Adrenal gland (tissue), 19 donors: ENCODE results near the gene NAMPT. TPM values are rescaled to one million over a fixed set of nuclear protein-coding genes. Genes with fewer than 3 reads are reported as not detected.
A peak's percentile ranks its signal among the peaks of the same experiment; 100 is the strongest.

Experiments used
- DNase-seq, 7 donors: peaks; one replicate each; pipeline ENCODE4 v3.0.0-alpha.2; 2019 to 2020
- H3K27ac ChIP-seq, 5 donors: fragments of 200-600 bp; sonication (generic) in 4 of 5; 1 replicate in 3 of 5; 2 replicates in 2 of 5; pipeline versions ENCODE4 v1.5.1 to v1.8.0; 2016 to 2020; ENCODE audit warnings: mild to moderate bottlenecking in 1 of 5
- H3K27me3 ChIP-seq: fragments of 200-600 bp; 2 replicates; pipeline ENCODE4 v1.8.0; 2021
- H3K36me3 ChIP-seq, 2 donors: fragments of 200-600 bp; replicated peaks in 1 of 2; 1 replicate in 1 of 2; 2 replicates in 1 of 2; pipeline versions ENCODE4 v1.5.1 to v1.8.0; 2018 to 2022
- H3K4me1 ChIP-seq, 2 donors: fragments of 200-600 bp; replicated peaks in 1 of 2; 1 replicate in 1 of 2; 2 replicates in 1 of 2; pipeline versions ENCODE4 v1.5.1 to v1.8.0; 2018 to 2021
- H3K4me3 ChIP-seq, 4 donors: fragments of 200-600 bp; sonication (generic) in 3 of 4; one replicate each; pipeline ENCODE4 v1.5.1; 2016 to 2018
- H3K9me3 ChIP-seq, 3 donors: fragments of 200-600 bp; sonication (generic) in 1 of 3; replicated peaks in 1 of 3; 1 replicate in 2 of 3; 2 replicates in 1 of 3; pipeline versions ENCODE4 v1.5.1 to v1.8.0; 2016 to 2021
- POLR2A ChIP-seq, 2 donors: fragments of 450-650 bp; IDR thresholded peaks; one replicate each; pipeline ENCODE4 v1.6.1; 2017; ENCODE audit warnings: antibody characterized with exemption in 2 of 2, mild to moderate bottlenecking in 2 of 2, moderate library complexity in 1 of 2
- WGBS, 4 donors: extraction: QIAGEN DNeasy Blood & Tissue Kit in 2 of 4; methylation state at CpG; one replicate each; pipeline versions ENCODE4 v1.1.5 to v1.1.7; 2013 to 2017; 5-methylcytosine and 5-hydroxymethylcytosine counted together
- intact Hi-C, 2 donors: fragments of 100-400 bp; cut with DNase I; formaldehyde crosslinking; loops; one replicate each; pipeline versions ENCODE4 v1.14.1 to v1.15.0; 2022 to 2023
- long read RNA-seq, 10 donors: library from polyadenylated mRNA in 3 of 10; unstranded in 2 of 10; stranded (forward) in 1 of 10; transcript quantifications; one replicate each; pipeline ENCODE4 v2.0.0 and lab custom pipeline, GENCODE V29; 2021 to 2026
- polyA plus RNA-seq, 3 donors: library from polyadenylated mRNA; stranded (reverse); fragments of 200-250 nt in 2 of 3; fragments of 350-450 nt in 1 of 3; fragmentation: Illumina TruSeq in 1 of 3; extraction: RNeasy Lipid Tissue Mini Kit (QIAGEN cat#74804) in 1 of 3; gene quantifications; one replicate each; pipeline ENCODE4 v1.2.3, GENCODE V29; 2013 to 2014
- total RNA-seq, 9 donors: library from RNA; depleted of rRNA in 4 of 9; stranded (reverse); fragments of >200 nt in 4 of 9; fragments of 120-200 nt in 1 of 9; fragmentation: NEBNext Ultra II Directional in 1 of 9; extraction: Animal tissue kit (Norgen Biotek cat#: 25700) in 1 of 9; gene quantifications; one replicate each; pipeline versions ENCODE4 v1.1.0 to v1.2.4, GENCODE V29; 2013 to 2023
- TF ChIP-seq, protein P1 (sequence below), 6 experiments: fragments of 450-650 bp in 4 of 6; fragments of 200-600 bp in 2 of 6; sonication (generic) in 1 of 6; IDR thresholded peaks; 1 replicate in 5 of 6; 2 replicates in 1 of 6; pipeline versions ENCODE4 v1.5.1 to v1.8.0; 2016 to 2021; ENCODE audit warnings: antibody characterized with exemption in 6 of 6, mild to moderate bottlenecking in 2 of 6, moderate library complexity in 1 of 6
- donor health status: healthy with polysubstance abuse.
- donor health status: Bipolar disorder and iron deficiency.
- donor health status: DM: yes; HTN: yes; CAD: no.
- donor health status: DM: no; HTN: no; CAD: no.
- donor health status: DM: no; HTN: no; CAD: no.
- donor health status: DM: yes; HTN: yes; CAD: no.

NAMPT gene
- total RNA-seq (100 to 1,000 TPM in 8 of 9 donors, 10 to 100 TPM in 1; 98.4 to 250 (median 144) TPM), polyA plus RNA-seq (100 to 1,000 TPM in 1 of 3 donors, 10 to 100 TPM in 2; 21.7 to 482 (median 43.3) TPM)
- long read RNA-seq, donor 1, full-length matches to known transcripts = 35 of 35 reads
- long read RNA-seq, donor 1, partial matches to known transcripts = 0 of 35 reads
- long read RNA-seq, donor 1, other reads (novel, unspliced or antisense) = 0 of 35 reads
- long read RNA-seq, donor 2, full-length matches to known transcripts = 29 of 35 reads
- long read RNA-seq, donor 2, partial matches to known transcripts = 6 of 35 reads
- long read RNA-seq, donor 2, other reads (novel, unspliced or antisense) = 0 of 35 reads
- long read RNA-seq, donor 3, full-length matches to known transcripts = 21 of 21 reads
- long read RNA-seq, donor 3, partial matches to known transcripts = 0 of 21 reads
- long read RNA-seq, donor 3, other reads (novel, unspliced or antisense) = 0 of 21 reads
- long read RNA-seq, donor 4, full-length matches to known transcripts = 32 of 43 reads
- long read RNA-seq, donor 4, partial matches to known transcripts = 3 of 43 reads
- long read RNA-seq, donor 4, other reads (novel, unspliced or antisense) = 8 of 43 reads
- long read RNA-seq, donor 5, full-length matches to known transcripts = 89 of 107 reads
- long read RNA-seq, donor 5, partial matches to known transcripts = 5 of 107 reads
- long read RNA-seq, donor 5, other reads (novel, unspliced or antisense) = 13 of 107 reads
- long read RNA-seq, donor 6, full-length matches to known transcripts = 18 of 20 reads
- long read RNA-seq, donor 6, partial matches to known transcripts = 0 of 20 reads
- long read RNA-seq, donor 6, other reads (novel, unspliced or antisense) = 2 of 20 reads
- long read RNA-seq, donor 7, full-length matches to known transcripts = 9 of 9 reads
- long read RNA-seq, donor 7, partial matches to known transcripts = 0 of 9 reads
- long read RNA-seq, donor 7, other reads (novel, unspliced or antisense) = 0 of 9 reads
- long read RNA-seq, donor 8, full-length matches to known transcripts = 32 of 39 reads
- long read RNA-seq, donor 8, partial matches to known transcripts = 7 of 39 reads
- long read RNA-seq, donor 8, other reads (novel, unspliced or antisense) = 0 of 39 reads
- long read RNA-seq, donor 9, full-length matches to known transcripts = 24 of 24 reads
- long read RNA-seq, donor 9, partial matches to known transcripts = 0 of 24 reads
- long read RNA-seq, donor 9, other reads (novel, unspliced or antisense) = 0 of 24 reads
- long read RNA-seq, donor 10, full-length matches to known transcripts = 9 of 9 reads
- long read RNA-seq, donor 10, partial matches to known transcripts = 0 of 9 reads
- long read RNA-seq, donor 10, other reads (novel, unspliced or antisense) = 0 of 9 reads

DNA sequence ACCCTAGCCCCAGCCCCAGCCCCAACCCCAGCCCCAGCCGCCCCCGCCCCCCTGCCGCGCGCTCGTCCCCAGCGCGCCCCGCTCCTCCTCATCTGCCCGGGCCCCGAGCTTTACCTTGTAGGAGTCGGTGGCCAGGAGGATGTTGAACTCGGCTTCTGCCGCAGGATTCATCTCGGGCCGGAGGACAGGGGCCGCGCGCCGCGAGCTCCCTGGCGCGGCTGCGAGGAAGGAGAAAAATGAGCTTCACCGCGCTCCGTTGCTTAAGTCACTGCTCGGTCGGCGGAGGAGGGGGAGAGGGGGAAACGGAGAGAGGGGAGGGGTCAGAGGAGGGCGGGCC, at the start of gene NAMPT:
Gene NAMPT, minus strand, starts transcription at position 270 of the 337 bp plus-strand sequence. Its CDS starts 99 bp downstream, at position 171.
- TF ChIP-seq POLR2A (IDR thresholded peaks at IDR 0.05) = peak; percentile 83 to 86
- TF ChIP-seq, protein P1, sequence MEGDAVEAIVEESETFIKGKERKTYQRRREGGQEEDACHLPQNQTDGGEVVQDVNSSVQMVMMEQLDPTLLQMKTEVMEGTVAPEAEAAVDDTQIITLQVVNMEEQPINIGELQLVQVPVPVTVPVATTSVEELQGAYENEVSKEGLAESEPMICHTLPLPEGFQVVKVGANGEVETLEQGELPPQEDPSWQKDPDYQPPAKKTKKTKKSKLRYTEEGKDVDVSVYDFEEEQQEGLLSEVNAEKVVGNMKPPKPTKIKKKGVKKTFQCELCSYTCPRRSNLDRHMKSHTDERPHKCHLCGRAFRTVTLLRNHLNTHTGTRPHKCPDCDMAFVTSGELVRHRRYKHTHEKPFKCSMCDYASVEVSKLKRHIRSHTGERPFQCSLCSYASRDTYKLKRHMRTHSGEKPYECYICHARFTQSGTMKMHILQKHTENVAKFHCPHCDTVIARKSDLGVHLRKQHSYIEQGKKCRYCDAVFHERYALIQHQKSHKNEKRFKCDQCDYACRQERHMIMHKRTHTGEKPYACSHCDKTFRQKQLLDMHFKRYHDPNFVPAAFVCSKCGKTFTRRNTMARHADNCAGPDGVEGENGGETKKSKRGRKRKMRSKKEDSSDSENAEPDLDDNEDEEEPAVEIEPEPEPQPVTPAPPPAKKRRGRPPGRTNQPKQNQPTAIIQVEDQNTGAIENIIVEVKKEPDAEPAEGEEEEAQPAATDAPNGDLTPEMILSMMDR (IDR thresholded peaks at IDR 0.05) = no peak
- Histone ChIP-seq H3K4me3 (peak within 1 kb of the TSS in 3 of 4 donors; percentile 72 to 95 (median 85)), H3K9me3 (no peaks in the 10 kb centered on the region), H3K27ac (peak within 1 kb of the TSS; percentile 91 to 99 (median 97)), H3K27me3 (no peaks in the 10 kb centered on the region), H3K36me3 (no peaks in the 10 kb centered on the region), H3K4me1 (peaks cover 21 to 38% of the 10 kb centered on the region in 2 donors)
- intact Hi-C loops = loop anchor here in 1 of 2 donors (10.0 kb wide), 1 partner anchor 140 kb away; no protein-coding TSS in a partner anchor
- DNase-seq = no peak
- WGBS, 4 donors = 0 to 1% (median 0%) methylated on average over 25 to 32 of the region's 32 CpGs; no CpG with 5 or more reads in 1 of the 4 donors

DNA sequence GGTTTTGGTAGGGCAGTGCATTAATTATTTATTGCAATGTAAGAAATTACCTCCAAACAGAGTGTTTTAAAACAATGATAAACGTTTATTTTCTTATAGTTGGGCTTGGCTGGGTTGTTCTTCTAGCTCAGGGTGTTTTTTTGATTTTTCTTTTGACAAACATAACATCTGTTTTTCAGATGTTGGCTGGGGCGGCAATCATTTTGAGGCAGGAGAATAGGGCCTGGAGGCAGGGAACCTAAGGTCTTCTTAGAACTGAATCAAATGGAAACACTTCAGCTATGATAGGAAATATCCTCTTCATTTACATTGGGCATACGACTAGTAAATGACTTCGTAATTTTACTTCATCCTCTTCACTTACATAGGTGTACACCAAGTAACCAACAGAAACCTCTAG, 47.4 kb upstream of the NAMPT start:
- intact Hi-C loops = no loop called here
- Histone ChIP-seq H3K9me3 (peaks cover 0 to 8% (median 0%) of the 10 kb centered on the region in 3 donors), H3K36me3 (no peaks in the 10 kb centered on the region), H3K4me1 (peaks cover 12 to 13% of the 10 kb centered on the region in 2 donors), H3K27ac (no peak overlapping the region), H3K4me3 (no peak overlapping the region), H3K27me3 (no peaks in the 10 kb centered on the region)
- WGBS, 4 donors = 80 to 85% (median 84%) methylated on average over 4 of the region's 4 CpGs
- TF ChIP-seq POLR2A (IDR thresholded peaks at IDR 0.05) = no peak
- no peak for DNase-seq

DNA sequence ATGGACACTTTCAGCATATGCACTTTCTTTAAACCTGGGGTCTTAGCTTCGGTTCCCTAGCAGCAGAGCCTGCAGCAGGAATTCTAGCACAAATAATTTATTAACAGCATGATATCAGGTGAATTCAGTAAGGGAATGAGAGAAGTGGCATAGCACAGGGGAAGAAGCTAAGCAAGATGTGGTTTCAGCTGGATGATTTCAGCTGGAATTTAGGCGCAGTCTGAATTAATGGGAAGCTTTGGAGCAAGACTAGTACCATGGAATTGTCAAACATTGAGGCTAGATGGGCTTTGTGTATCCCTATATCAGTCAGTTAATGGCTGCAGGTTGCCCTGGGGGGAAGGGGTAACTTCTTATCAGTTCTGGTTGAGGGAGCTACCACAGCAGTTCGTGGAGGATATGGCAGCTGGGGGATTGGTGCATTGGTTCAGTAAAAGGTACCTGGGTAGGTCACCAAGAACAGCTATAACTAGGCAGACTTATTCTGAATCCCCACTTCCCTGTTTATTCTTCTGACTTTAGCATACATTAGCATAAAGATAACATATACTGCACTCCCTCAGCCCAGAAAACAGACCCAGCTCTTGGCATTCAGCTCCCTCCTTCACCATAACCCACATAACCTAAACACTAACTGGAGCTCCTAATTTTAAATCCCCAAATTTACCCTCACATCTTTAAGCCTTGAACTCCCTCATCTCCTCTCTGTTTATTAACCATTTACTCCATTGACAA, 46.8 kb upstream of the NAMPT start:
- DNase-seq = no peak
- no peak overlapping the region for H3K4me3 ChIP-seq
- peaks cover 0 to 5% (median 0%) of the 10 kb centered on the region in 3 donors for H3K9me3 ChIP-seq
- no peak for TF ChIP-seq POLR2A (IDR thresholded peaks at IDR 0.05)
- TF ChIP-seq, protein P1 (IDR thresholded peaks at IDR 0.05) = no peak
- 43 to 90% (median 64%) methylated on average over 2 to 3 of the region's 3 CpGs for WGBS, 4 donors
- peaks cover 12 to 13% of the 10 kb centered on the region in 2 donors for H3K4me1 ChIP-seq
- intact Hi-C loops = no loop called here
- H3K36me3 ChIP-seq = no peaks in the 10 kb centered on the region
- H3K27me3 ChIP-seq = no peaks in the 10 kb centered on the region
- no peak overlapping the region for H3K27ac ChIP-seq
